Measurements from ENCODE around the gene KANSL1.
"Not testable (repeated sequence)": the region's sequence is repeated elsewhere in the genome, so short reads cannot be mapped to it uniquely, and the experiment has no call there.

KANSL1 gene

DNA sequence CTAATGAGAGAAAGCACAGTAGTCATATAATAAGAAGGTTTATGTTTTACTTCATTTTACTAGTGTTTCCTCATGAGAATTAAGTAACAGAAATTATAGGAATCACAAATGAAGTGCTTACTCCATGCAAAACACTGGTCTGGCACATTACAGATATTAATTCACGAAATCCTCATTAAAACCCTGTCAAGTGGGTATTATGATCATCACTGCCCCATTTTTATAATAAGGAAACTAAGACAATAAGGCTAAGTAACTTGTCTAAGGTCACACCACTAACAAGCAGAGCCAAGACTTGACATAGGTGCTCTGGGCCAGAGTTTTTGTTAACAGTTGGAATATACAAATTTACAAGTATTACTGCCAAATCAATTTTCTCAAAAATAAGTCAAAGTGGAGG is 83.0 kb downstream of the KANSL1 start:
- DNase-seq (ENCODE audit: low read depth) = no peak

DNA sequence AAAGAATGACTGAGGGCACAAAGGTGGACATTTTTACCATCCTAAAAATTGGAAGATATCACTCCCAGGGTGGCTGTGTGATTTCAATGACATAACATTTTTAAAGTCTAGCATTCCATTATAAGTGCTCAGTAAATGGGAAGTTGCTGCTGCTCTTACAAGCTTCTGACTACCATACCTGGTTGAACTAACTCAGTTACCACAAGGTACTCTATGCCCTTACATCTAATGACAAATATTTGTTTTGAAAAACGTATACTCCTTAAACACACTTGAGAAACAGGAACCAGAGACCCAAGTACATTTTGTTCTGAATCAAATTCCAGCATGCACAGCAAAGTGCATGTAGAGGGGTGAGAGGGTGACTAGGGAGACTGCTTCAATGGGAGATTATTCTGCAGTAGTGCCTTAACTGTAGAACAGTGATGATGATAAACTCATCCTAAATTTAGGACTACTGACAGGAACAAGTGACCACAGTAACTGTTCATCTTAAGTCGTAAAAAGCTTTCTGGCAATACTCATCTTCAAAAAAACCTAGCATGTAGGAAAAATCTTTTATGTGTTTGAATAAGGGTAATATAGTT is 83.5 kb downstream of the KANSL1 start:
- DNase-seq (ENCODE audit: low read depth) = no peak

DNA sequence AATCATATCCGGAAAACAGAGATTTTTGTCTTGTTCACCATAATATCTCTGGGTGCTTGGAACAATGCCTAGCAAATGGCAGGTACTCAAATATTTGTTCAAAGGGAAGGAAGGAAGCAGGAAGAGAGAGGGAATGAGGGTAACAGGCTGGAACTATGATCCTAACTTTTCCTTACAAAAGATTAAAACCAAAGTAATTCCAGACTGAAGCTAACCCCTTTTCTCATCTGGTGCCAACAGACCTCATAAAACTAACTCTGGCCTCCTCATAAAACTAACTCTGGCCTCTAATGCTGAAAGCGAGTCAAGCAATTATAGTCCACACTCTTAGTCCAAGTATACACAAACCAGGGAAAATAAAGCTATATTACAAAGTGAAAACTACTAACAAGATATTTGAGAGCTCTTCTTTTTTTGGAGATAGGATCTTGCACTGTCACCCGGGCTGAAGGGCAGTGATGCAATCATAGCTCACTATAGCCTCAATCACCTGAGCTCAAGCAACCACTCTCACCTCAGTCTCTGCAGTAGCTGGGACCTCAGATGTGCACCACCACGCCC is 84.6 kb downstream of the KANSL1 start:
- no peak for DNase-seq (ENCODE audit: low read depth)

DNA sequence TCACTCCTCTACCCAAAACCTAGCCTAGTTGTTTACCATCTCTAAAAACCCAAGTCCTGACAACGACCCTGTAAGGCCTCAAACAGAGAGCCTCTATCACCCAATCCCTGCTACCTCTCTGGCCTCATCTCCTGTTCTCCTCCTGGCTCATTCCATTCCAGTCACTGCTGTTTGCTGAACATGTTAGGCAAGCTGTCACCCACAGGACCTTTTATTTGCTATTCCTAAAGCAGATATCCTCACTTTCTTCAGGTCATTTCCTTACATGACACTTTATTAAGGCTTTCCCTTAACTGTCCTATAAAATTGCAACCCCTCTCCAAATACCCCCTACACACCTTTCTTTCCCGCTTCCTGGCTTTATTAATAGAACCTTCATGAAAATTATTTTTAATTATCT is 85.1 kb downstream of the KANSL1 start:
- DNase-seq (ENCODE audit: low read depth) = no peak

DNA sequence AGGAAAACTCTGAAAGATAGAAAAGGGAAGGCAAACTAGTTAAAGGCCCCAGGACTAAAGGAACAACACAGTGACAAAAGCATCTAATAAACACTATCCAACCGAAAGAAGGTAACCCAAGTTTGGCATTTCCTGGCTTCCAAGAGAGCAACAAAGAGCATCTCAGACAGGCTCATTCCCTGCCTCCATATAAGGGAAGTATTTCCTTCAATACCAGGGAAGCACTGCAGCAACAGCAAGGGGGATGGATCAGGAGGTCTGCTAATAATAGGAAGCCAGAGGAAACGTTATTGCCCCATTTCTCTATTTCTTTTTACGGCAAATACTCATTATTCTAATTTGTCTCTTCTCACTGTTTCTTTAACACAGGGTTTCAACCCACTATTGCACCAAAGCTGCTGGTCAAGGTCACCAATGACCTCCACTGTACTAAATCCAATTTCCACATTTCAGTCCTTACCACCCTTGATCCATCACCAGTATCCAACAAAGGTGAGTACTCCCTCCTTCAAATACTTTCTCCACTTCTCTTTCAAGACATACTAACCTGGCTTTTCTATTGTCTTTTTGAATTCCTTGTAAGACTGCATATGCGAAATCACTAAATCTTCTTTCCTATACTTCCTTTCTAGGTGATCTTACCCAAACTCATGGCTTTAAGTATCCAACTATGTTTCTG is 86.1 kb downstream of the KANSL1 start:
- no peak for DNase-seq (ENCODE audit: low read depth)

DNA sequence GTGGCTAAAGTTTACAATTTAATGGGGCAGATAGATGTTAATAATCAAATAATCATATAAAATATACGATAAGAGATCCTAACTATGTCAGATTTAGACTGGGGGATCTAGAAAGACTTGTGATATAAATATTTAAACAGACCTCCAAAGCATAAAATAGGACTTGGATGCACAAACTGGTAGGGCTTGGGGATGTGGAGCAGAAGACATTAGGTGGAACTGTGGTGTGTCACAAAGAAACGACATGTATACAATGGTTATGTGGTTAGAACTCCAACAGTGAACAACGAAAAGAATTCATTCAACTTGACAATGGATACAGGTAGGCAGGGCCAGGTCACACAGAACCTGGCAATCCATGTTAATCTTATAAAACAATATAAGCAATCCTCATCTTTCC is 90.4 kb downstream of the KANSL1 start:
- not testable (repeated sequence) for DNase-seq (ENCODE audit: low read depth)

DNA sequence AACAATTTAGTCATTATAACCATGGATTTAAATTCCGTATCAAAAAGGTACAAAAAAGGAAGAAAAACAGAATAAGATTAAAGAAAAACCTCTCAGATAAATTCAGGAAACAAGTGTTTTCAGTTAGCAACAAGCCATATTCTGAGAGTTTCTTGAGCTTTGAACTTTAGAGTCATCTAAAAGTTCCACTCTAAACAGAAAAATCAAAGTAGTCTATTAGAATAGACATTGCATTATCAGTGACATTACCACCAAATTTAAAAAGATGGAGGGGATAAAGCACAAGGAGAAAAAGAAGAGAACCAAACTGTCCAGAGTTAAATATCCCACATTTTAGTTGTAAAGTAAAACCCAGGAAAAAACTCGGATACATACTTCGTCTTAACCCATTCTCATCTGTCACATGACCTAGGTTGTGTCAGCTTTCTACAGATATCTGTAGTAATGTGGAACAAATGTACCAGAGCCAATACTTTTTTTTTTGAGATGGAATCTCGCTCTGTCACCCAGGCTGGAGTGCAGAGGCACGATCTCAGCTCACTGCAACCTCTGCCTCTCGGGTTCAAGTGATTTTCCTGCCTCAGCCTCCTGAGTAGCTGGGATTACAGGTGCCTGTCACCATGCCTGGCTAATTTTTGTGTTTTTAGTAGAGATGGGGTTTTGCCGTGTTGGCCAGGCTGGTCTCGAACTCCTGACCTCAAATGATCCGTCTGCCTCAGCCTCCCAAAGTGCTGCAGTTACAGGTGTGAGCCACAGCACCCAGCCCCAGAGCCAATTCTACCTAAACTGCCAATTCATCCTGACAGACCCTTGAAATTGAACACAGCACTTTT is 91.2 kb downstream of the KANSL1 start:
- not testable (repeated sequence) for DNase-seq (ENCODE audit: low read depth)

DNA sequence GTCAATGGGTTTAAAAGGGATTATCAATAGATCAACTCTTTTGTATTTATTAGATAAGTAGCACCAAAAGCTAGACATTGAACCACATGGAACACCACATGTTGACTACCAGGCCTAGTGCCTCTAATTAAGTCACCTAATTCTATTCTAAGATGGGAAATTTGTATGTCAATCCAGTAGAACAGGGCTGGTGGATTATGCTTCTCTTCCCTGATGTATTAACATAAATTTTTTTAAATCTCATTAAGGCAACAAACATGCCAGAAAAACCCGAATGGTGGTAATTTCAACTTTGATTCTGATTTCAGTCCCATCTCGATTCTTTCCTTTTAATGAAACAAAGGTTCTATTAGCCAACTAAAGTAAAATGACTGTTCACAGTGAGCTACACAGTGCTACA is 92.6 kb downstream of the KANSL1 start:
- no peak for DNase-seq (ENCODE audit: low read depth)

DNA sequence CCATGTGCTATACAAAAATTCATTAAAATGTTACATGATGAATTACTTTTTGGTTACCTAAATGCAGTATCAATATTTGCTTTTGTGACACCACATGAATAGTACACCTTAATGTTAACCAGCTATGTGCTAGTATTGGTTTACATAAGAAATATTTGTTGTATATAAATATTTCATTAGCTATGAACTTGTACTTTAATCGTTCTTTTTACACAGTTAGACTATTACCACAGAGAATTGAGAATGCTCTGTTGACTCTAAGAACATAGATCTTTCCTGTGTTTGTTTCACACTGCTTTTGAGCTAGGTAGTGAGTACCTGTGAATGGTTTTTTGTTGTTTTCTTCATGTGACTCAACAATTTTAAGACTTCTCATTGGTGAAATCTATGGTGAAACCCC is 93.4 kb downstream of the KANSL1 start:
- DNase-seq (ENCODE audit: low read depth) = no peak

DNA sequence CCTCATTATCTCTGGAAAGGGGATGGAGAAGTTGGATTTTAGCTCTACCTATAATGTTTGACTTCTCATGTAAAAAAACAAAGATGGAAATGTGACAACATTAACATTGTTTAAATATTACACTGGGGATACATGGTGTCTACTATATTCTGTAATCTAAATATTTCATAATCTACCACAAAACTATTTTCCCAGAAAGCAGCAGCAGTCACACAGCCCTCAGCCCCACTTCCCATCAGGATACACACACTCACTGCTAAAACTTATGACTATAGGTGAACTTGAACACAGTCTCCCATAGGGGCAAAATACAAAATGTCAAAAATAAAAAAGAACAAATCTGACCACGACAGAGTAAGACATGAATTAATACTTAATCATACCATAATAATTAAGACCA is 95.7 kb downstream of the KANSL1 start:
- DNase-seq (ENCODE audit: low read depth) = no peak

DNA sequence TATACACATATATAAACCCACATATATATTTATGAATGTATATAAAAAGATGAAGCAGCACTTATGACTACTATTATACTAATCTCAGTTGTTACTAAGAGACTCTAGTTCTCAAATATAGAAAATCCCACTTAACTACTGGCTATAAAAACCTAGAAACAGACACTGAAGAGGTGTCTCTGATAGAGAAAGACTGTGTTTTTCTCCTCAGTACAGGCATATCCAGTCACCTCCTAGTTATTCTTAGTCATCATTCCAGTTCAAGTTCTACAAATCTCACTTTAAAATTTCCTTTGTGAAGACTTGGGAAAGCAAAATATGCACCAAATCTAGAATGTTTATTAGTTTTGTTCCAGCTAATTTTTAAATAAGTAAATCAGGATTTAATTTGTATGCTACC is 100.2 kb downstream of the KANSL1 start:
- no peak for DNase-seq (ENCODE audit: low read depth)

DNA sequence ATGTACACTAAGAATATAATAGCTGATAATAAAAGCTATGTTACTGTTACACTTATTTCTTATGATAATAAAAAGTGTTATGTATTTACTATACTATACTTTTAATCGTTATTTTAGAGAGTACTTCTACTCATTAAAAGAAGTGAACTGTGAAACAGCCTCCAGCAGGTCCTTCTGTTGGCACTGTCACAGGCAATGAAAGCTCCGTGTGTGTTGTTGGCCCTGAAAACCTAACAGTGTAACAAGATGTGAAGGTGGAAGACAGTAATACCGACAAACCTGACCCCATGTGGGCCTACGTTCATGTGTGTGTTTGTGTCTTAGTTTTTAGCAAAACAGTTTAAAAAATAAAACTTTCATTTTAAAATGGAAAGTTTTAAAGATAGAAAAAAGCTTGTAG is 102.4 kb downstream of the KANSL1 start:
- DNase-seq (ENCODE audit: low read depth) = no peak

DNA sequence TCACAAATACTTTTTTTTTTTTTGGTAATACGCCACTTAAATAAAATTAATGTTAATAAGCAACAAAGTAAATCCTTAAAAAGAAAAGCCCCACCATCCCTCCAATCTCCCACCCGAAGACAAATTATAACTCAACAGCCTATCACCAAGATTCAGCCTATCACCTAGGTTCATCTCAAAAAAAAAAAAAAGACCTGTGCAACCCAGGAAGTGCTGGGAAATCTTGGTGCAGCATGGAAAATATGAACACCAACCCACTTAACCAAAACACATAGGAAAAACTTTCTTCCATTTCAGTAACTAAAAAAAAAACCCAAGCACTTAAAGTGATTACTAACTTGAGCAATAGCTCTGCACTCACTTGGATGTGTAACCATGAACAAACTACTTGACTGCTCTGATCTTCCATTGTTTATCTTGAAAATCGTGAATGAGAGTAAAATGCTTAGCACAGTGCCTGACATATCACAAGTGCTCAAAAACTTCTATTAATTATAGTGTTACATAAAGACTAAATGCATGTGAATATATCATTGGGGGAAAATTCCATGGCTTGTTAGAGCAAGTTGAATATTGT is 103.8 kb downstream of the KANSL1 start:
- no peak for DNase-seq (ENCODE audit: low read depth)

DNA sequence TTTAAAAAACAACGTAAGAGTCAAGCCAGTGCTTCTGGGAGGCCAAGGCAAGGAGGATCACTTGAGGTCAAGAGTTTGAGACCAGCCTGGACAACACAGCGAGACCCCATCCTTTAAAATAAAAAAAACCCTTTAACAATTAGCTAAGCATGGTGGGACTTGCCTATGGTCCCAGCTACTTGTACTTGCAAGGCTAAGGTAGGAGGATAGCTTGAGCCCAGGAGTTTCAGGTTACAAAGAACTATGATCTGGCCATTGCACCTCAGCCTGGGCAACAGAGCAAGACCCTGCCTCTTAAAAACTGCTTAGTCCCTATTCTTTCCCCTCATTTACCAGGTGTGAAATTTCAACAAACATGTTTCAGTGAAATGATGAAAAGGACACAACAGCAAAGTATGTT is 104.6 kb downstream of the KANSL1 start:
- no peak for DNase-seq (ENCODE audit: low read depth)

DNA sequence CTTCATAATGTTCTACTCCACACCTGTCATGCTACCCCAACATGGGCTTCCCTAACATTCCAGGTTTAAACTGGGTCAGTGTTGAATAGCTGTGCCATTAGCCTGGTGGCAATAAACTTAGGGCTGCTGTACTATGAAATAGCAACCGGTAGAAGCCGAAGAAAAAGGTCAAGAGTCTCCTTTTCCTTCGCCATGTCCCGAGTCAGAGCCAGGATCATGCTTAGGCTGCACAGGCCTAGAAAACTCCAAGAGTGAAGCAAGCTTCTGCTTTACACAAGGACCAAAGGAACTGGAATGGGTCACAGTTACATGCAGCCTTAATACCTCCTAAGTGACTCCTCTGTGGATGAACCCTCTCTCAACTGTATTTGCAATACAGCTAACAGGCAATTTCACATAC is 105.4 kb downstream of the KANSL1 start:
- not testable (repeated sequence) for DNase-seq (ENCODE audit: low read depth)

DNA sequence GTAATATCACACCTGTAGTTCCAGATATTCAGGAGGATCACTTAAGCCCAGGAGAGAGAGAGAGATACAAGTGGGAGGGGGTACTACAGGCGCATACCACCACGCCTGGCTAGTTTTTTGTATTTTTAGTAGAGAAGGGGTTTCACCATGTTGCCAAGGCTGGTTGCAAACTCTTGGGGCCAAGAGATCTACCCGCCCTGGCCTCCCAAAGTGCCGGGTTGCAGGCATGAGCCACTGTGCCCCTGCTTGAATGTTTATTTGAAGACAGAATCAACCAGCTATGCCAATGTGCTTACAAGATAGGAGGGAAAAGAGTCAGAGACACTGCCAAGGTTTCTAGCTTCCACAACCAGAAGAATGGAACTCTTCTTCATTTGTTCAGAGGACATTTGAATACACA is 106.4 kb downstream of the KANSL1 start:
- DNase-seq (ENCODE audit: low read depth) = no peak

DNA sequence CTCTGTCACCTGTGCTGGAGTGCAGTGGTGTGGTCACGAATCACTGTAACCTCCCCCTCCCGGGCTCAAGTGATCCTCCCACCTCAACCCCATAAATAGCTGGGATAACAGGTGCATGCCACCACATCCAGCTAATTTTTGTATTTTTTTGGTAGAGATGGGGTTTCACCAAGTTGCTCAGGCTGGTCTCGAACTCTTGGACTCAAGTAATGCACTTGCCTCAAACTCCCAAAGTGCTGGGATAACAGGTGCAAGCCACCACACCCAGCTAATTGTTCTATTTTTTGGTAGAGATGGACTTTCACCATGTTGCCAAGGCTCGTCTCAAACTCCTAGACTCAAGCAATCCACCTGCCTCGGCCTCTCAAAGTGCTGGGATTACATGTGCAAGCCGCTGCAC is 107.7 kb downstream of the KANSL1 start:
- no peak for DNase-seq (ENCODE audit: low read depth)

DNA sequence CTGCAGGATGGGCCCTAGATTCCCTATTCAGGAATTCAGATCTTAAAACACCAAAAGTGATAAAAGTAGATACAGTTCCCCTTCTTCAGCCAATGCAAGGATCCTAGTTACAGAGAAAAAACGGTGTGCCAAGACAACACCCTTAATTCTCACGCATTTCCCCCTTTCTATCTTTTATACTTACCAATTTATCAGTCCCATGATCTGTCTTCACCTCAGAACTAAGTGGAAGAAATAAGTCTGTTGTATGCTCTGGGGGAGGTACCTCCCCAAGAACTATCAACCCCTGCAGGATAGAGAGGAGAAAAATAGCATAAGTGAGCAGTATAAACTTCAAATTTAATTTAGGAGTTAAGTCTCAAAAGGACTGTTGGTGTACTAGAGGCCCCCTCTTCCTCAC is 111.0 kb downstream of the KANSL1 start:
- no peak for DNase-seq (ENCODE audit: low read depth)

DNA sequence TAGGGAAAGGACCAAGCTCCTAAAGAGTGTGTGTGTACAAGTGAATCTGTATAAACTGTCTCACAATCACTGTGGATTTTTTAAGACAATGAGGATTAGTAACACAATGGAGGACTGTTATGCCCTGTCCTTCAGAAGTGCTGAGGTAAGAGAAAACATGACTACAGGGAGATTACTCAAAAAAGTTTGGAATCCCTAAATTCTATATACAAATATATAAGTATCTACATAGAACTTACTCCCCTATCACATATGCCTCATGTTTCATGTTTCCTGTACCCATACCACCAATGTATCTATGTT is 112.3 kb downstream of the KANSL1 start:
- no peak for DNase-seq (ENCODE audit: low read depth)

DNA sequence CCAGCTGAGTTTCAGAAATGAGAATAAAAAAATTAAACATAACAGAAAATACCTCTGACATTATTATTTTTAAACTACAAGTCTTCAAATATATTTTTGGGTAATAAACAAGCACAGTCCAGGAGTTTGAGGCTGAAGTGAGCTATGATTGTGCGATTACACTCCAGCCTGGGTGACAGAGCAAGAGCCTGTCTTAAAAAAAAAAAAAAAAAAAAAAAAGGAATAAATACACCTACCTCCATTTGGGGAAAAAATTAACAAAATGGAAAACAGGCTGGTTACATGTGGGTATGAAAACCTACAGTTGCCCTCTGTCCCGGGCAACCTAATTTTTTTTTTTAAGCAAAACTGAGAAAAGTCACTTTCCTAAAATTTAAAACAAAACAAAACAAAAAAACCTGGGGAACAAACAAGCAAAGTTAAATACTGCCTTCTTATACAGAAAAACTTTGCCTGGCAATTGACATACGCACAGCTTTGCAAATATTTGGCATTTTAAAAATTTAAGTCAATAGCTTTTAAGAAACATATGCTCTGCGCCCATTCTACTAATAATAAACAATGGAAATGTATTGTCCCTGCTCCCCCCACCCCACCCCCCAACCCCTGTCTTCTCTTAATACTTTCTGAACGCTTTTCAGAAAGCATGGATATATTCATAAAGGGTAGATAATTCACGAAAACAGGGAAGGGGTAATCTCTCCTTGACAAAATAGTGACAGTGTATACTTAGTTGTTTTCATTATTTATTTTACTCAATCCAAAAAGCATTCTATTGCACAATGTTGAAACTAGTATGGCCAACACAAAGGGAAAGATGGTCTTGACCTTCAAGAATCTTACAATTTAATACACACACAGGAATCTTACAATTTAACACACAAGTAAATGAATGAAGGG is 112.9 kb downstream of the KANSL1 start:
- no peak for DNase-seq (ENCODE audit: low read depth)

DNA sequence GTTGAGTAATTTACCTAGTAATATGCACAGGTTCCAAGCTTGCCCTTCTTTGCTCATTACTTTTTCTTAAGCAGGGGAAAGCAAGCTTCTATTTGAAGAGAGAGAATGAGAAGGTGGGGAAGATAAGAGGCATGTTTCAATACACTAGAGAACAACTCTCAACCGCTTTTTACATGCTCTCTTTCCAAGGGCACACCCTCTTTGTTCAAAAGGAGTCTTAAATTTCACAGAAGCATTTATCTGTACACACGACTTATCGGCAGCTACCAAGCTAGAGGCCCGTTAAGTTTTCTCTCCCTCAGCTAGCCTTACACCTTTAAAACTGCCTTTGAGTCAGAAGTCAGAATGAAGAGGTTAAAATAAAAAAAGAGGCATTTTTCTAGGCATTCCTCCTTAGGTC is 114.6 kb downstream of the KANSL1 start:
- no peak for DNase-seq (ENCODE audit: low read depth)

DNA sequence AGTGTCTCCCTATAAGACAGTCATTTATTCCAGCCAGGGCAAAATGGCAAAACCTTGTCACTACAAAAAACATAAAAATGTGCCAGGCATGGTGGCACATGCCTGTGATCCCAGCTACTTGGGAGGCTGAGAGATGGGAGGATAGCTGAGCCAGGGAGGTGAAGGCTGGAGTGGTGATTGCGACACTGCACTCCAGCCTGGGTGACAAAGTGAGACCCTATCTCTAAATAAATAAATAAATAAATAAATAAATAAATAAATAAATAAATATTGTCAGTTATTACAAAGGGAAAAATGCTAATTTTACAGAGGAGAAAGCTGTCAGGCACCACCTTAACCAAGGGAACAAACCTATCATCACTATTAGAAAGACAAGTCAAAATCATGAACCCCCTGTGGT is 118.7 kb downstream of the KANSL1 start:
- no peak for DNase-seq (ENCODE audit: low read depth)

Measured in fibroblast of the conjunctiva (primary cell).